DMS53 (cell line): Measurements from ENCODE around the gene KDM5A.
"Not testable (repeated sequence)": the region's sequence is repeated elsewhere in the genome, so short reads cannot be mapped to it uniquely, and the experiment has no call there.

Experiments
- DNase-seq: peaks from one replicate; lab custom pipeline; 2025; lab: John Stamatoyannopoulos, UW

The KDM5A gene

DNA sequence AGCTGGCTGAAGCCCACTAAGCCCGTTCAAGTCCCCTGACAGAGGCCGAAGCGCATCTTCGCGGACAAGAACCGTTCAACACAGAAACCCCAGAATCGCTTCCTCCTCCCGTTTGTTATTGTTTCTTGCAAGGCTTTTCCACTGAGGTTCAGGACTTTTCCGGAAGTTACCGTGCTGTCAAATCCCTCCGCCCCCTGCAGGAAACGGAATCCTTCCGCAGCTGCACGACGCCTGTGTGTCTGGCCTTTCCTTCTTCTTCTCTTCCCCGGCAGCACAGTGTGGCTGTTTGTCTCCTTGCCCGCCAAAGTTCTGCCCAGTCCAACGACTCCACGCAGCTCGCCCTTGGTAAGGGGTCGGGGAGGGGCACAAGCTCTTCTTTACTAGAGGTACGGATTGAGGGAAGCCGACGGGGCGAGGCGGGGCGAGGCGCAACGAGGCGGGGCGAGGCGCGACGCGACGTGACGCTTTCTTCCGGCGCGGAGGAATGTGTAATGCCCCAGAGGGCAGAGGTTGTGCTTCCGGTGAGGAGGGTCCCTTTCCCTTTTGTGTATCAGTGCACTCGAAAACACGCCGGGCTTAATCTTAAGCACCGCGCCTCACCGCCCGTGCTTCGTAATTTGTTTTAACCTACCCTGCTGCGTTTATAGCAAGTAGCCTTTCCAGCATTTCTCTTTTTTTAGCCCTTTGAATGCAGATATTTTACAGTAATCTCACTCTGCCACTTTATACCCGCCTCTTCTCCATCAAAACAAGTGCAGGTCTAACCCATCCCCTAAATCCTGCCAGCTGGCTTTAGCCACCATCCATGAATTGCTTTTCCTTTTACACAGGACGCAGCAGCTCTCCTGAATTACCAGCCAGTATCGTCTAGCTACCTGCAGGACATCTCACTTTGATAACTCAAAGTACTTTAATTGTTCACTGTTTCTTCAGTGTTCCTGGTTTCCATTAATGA, at the start of gene KDM5A:
TSS of gene KDM5A (minus strand) at position 179 of the 955 bp plus-strand sequence. CDS start 229 bp downstream, outside the sequence.
- DNase-seq: no peak

DNA sequence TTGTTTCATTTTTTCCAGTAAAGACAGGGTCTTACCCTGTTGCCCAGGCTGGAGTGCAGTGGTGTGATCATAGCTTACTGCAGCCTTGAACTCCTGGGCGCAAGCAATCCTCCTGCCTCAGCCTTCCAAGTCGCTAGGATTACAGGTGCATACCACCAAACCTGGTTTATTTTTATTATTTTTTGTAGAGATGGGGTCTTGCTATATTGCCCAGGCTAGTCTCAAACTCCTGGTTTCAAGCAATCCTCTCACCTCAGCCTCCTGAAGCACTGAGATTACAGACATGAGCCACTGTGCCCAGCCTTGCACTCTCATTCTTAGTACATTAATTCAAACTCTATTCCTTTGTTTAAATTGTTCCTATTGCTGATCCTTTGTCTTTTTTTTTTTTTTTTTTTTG, 46.6 kb upstream of the KDM5A start:
- DNase-seq: not testable (repeated sequence)

DNA sequence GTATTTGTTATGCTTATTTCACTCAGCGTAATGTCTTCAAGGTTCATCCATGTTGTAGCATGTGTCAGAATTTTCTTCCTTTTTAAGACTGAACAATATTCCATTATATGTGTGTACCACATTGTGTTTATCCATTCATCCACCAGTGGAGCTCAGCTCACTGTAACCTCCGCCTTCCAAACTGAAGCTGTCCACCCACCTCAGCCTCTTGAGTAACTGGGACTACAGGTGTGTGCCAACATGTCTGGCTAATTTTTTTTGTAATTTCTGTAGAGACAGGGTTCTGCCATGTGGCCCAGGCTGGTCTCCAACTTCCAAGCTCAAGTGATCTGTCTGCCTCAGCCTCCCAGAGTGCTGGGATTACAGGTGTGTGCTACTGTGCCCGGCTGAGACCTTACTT, 33.4 kb upstream of the KDM5A start:
- DNase-seq: no peak

DNA sequence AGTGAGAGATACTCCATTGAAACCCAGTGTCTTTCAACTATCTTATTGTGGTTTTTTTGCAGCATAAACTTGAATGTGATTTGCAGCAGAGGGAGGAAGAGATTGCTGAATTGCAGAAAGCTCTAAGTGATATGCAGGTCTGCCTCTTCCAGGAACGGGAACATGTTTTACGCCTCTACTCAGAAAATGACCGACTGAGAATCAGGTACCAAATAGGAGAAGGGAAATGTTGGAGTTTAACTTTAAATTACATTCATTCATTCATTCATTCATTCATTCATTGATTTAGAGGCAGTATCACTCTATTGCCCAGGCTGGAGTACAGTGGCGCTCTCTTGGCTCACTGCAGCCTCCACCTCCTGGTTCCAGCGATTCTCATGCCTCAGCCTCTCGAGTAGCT, 29.3 kb upstream of the KDM5A start:
- no peak for DNase-seq

DNA sequence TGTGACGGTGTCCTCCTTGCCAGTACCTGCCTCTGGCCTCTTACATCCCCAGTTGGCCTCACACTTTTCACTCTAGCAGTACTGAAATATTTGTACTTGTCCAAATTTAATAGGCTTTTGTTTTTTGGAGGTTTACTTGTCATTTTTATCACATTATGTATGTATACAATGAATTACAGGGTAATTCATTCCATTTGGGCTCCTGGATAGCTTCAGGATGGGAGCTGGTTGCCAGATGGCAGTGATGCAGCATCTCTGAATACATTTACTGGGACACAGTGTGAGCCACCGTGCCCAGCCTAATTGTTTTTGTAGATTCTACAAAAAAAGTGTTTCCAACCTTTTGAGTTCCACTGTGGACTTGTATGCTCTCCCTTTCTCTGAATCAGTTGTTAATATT, 25.7 kb upstream of the KDM5A start:
- no peak for DNase-seq

DNA sequence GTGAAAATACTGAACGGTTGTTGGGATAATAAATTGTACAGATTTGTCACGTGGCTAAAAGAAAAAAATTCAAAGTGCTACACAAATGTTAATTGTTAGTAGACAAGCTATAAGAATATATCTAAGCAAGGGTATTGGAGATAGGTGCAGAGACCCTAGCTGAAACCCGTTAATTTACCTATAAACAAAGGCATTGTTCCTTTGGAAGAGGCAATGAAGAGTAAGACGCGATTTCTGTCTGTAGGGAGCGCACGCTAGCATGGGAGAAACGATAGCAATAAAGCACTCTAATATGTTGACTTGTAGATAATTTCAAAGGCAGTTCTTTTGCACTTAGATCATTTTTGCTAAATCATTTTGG, 12.9 kb upstream of the KDM5A start:
- DNase-seq: no peak

DNA sequence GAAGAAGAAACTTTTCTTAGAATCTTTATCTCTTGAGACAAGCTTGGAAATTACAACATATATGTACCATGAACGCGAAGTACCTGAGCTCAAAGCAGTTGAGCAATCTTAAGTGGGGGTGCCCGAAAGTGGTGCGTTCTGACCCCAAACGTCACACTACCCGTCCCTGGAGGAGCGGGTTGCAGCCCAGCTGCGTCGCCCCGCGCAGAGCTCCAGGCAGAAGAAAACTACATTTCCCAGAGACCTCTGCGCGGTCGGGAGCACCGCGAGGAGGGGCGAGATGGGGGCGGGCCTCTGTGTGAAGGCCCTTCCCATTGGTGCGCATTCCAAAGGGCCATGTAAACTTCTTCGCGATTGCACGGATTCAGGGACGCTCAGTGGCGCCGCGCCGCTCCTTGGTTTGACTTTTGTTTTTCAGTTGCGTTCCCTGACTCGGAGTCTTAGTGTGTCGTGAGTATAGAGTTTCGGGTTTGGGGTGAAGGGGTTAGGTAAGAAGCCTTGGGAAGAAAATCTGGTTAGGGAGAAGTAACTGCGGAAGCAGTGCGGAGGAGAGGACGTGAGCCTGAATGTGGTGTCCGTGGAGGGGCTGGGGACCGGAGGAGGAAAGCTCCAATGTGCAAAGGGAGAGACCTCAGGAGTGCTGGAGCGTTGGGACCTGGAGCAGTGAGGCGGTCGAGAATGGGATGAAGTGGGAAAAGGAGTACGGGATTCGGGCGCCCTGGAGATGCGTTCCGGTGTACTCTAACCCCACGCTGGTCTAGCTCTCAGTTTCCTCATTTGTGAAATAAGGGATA, 12.3 kb upstream of the KDM5A start, which contains the start of gene CCDC77:
TSS of gene CCDC77 (plus strand) at position 410 of the 794 bp plus-strand sequence. CDS start 7,740 bp downstream, outside the sequence.
- DNase-seq: no peak

DNA sequence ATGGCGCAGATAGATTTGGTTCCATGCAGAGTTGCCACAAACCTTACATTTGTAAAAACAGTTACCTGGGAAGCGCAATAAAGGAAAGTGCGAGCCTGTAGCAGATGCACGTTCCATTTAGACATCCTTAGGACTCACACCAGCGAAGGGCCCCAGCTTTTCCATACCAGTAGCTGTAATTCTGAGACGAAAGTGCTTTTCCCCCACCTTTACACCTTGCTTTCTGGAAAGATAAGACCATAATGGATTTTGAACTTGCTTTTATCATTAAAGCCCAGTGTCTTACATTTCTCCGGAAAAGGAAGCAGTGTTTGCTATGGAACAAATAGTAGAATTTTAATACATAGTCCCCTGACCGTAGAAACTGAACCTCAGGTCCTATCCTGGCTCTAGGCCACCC, 11.7 kb upstream of the KDM5A start:
- DNase-seq: no peak

DNA sequence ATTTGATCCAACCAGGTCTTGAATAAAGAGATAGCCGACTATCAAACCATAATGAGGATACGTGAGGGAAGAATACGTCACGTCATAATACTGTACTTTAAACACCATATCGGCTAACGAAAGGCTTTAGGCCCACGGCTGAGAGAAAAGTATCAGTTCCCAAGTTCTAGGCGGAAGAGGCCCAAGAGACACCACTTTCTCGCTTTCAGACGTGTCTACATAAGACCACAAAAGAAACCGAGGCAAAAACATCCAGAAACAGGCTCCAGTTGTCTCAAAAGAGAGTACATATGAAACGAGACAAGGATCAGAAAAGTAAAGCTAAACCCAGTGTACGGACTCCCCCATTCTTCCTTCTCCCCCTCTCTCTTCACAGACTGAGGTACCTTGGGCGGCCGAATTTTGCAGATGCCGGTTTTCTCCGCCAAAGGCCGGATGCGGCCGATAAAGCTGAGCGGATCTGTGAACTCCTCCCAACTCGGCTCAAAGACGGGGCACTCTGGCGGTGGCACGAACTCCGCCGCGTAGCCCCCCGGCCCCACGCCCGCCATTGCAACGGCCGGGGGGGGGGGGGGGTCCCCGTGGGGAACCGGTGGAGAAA, 479 bp downstream of the KDM5A start:
- no peak for DNase-seq

DNA sequence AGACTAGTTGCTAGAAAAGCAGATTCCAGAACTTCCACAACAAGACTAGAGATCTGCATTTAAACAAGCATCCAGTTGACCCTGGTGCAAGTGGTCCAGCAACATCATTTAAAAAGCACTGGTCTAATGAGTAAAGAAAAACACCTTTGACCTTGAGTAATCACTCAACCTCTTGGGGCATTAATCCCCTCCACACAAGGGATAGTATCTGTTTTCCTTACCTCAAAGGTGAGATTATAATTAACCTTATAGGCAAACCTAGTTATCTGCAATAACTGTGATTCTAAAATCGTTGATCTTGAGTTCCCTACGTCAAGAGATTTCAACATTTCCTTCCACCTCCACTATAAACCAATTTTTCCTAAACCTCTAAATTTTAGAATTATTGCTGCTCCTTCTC, 1.1 kb downstream of the KDM5A start:
- DNase-seq: no peak

DNA sequence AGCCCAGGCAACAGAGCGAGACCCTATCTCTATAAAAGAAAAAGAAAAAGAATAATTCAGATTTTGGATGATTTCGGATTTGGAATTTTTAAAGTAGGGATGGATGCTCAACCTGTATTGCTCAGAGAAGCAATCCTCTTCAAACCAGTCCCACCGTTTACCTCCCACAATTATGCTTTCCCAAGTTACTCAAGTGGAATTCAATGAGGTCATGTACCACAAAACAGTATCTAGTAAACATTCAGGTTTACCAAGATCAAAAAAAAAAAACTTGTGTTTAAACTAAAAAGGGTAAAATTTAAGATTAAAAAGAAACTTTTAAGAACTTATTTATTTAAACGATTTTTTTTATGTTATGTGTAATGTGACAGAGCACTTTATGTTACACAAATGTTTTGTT, 2.5 kb downstream of the KDM5A start:
- DNase-seq: no peak

DNA sequence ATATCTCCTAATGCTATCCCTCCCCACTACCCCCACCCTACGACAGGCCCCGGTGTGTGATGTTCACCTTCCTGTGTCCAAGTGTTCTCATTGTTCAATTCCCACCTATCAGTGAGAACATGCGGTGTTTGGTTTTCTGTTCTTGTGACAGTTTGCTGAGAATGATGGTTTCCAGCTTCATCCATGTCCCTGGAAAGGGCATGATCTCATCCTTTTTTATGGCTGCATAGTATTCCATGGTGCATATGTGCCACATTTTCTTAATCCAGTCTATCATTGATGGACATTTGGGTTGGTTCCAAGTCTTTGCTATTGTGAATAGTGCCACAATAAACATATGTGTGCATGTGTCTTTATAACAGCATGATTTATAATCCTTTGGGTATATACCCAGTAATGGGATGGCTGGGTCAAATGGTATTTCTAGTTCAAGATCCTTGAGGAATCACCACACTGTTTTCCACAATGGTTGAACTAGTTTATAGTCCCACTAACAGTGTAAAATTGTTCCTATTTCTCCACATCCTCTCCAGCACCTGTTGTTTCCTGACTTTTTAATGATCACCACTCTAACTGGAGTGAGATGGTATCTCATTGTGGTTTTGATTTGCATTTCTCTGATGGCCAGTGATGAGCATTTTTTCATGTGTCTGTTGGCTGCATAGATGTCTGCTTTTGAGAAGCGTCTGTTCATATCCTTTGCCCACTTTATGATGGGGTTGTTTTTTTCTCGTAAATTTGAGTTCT, 18.2 kb downstream of the KDM5A start:
- not testable (repeated sequence) for DNase-seq

DNA sequence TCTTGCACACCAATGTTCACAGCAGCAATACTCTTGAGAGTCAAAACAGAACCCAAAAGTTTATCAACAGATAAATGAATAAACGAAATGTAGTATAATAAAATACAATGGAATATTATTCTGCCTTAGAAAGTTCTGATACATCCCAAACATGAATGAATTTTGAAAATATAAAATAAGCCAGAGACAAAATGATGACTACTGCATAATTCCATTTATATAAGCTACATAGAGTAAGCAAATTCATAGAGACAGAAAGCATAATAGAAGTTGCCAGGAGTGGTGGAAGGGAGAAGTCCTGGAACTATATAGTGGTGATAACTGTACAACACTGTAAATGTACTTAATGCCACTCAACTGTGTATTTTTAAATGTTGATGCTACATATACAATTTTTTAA, 21.1 kb downstream of the KDM5A start:
- DNase-seq: no peak

DNA sequence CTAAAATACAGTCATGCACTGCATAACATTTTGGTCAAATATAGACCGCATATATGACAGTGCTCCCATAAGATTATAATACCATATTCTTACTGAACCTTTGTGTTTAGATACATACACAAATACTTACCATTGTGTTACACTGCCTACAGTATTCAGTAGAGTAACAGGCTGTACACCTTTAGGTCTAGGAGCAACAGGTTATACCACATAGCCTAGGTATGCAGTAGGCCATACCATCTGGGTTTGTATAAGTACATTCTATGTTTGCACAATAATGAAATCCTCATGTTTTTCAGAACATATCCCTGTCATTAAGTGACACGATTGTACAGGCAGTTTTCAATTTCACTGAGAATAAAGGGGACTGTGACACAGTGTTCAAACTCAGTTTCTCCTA, 22.3 kb downstream of the KDM5A start:
- no peak for DNase-seq

DNA sequence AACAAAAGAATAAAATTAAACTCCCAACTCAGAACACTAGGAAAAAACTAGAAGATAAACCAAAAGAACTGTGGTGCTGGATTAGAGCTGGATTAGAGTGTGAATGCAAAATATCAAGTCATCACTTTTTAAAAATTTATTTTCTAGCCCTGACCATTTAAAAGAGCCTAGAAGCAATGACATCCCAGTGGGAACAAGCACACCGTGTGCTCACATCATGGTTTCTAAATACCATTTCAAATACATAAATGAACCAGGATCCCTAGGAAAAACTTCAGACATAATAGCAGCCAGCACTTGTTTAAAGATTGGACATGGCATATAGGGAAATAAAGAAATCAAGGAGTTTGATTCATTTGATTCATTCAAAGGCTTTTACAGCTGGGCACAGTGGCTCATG, 30.0 kb downstream of the KDM5A start:
- no peak for DNase-seq

DNA sequence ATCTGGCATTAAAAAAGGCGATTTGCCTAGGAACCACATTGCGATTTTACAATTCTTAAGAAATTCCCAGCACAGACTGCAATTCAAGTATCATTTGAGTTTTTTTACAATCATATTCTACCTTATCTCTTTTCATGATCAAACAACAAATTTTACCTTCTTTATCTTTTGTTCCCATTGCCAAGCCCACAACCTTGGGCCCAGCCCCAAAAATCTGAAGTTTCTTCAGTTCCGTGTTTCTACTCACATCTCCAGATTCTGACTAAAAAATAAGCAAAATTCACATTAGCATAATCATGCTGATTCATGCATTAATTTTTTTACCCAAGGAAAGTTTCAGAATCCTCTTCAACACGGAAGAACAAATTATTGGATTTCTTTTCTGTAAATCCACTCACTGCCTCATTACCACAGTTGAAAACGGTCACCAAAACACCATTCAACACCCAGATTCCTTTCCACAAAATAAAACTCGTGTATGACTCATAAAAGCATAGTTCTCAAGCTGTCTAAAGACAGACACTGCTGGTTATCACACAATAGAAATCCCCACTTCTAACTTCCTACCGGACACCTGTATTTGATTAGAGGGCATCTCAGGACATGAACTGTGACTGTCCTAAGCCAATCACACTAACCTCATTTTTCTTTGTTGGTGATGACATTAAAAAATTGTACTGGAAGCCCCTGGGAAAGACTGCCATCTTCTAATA, 32.7 kb downstream of the KDM5A start:
- DNase-seq: peak; percentile 53

DNA sequence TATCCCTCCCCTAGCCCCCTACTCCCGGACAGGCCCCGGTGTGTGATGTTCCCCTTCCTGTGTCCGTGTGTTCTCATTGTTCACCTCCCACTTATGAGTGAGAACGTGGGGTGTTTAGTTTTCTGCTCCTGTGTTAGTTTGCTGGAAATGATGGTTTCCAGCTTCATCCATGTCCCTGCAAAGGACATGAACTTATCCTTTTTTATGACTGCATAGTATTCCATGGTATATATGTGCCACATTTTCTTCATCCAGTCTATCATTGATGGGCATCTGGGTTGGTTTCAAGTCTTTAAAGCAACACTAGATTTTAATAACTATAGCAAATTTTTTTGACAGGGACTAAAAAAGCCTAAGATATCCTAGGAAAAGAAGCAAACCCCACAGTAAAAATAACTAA, 37.9 kb downstream of the KDM5A start:
- DNase-seq: not testable (repeated sequence)

DNA sequence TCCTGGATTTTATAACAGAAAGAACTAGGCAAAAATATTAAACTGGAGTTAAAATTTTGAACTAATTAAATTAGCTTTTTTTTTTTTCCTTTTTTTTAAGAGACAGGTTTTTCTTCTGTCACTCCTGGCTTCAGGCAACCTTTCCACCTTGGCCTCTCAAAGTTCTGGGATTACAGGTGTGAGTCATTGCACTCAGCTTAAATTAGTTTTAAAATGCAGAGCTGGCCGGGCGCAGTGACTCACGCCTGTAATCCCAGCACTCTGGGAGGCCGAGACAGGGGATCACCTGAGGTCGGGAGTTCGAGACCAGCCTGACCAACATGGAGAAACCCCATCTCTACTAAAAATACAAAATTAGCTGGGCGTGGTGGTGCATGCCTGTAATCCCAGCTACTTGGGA, 39.5 kb downstream of the KDM5A start:
- DNase-seq: not testable (repeated sequence)

DNA sequence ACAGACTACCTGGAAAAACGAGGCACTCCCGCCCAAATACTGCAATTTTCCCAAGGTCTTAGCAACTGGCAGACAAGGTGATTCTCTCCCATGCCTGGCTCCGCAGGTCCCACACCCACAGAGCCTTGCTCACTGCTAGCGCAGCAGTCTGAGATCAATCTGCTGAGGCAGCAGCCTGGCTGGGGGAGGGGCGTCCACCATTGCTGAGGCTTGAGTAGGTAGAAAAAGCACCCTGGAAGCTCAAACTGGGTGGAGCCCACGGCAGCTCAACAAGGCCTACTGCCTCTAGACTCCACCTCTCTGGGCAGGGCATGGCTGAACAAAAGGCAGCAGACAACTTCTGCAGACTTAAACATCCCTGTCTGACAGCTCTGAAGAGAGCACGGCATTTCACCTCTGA, 46.1 kb downstream of the KDM5A start:
- not testable (repeated sequence) for DNase-seq

DNA sequence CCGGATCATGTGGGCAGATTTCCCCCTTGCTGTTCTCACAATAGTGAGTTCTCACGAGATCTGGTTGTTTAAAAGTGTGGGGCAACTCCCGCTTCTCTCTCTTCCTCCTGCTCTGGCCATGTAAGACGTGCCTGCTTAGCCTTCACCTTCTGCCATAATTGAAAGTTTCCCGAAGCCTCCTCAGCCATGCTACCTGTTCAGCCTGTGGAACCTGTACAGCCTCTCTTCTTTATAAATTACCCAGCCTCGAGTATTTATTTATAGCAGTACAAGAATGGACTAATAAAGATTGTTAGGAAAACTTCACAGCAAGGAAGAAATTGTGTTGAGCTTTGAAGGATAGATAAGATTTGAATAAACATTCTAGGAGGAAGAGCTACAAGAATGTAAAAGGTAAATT, 52.1 kb downstream of the KDM5A start:
- DNase-seq: no peak

DNA sequence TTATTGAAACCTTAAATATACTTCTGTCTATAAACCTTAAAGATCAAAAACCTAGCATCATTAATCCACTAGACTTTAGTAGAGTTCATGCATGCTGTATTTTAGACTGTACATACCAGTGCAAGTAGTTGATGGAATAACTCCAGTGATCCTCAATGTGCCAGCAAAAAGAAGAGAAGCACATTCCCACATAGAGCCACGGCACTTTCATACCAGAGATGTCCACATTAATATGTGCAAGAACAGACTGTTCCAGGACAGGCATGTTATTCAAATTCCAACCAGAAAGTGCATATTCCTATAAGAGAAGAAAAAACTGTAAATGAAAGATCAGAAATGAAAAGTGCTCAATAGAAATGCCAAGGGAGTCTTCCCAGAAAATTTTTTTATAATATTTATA, 55.0 kb downstream of the KDM5A start:
- DNase-seq: no peak
